Spleen (tissue), 11 donors: ENCODE data around the gene AQP3. TPM values are rescaled to one million over a fixed set of nuclear protein-coding genes. Genes with fewer than 3 reads are reported as not detected.
A peak's percentile ranks its signal among the peaks of the same experiment; 100 is the strongest.

ENCODE experiments used
- DNase-seq: peaks from one replicate; pipeline ENCODE4 v3.0.0-alpha.2; 2020
- H3K27ac ChIP-seq, 8 donors: fragments of 200-600 bp; sonication (generic) in 7 of 8; 1 replicate in 4 of 8; 2 replicates in 4 of 8; pipeline versions ENCODE4 v1.5.0 to v1.8.0; 2016 to 2021; ENCODE audit warnings: inconsistent platforms in 4 of 8, mild to moderate bottlenecking in 4 of 8, moderate library complexity in 1 of 8
- H3K27me3 ChIP-seq, 7 donors: fragments of 200-600 bp; sonication (generic) in 6 of 7; replicated peaks in 1 of 7; 1 replicate in 4 of 7; 2 replicates in 3 of 7; pipeline versions ENCODE4 v1.5.0 to v1.8.0; 2016 to 2021; ENCODE audit warnings: inconsistent platforms in 3 of 7, mild to moderate bottlenecking in 1 of 7
- H3K36me3 ChIP-seq, 6 donors: fragments of 200-600 bp; sonication (generic) in 5 of 6; 1 replicate in 4 of 6; 2 replicates in 2 of 6; pipeline versions ENCODE4 v1.5.0 to v1.8.0; 2016 to 2021; ENCODE audit warnings: inconsistent platforms in 2 of 6
- H3K4me1 ChIP-seq, 6 donors: fragments of 200-600 bp; sonication (generic) in 5 of 6; 1 replicate in 3 of 6; 2 replicates in 3 of 6; pipeline versions ENCODE4 v1.5.0 to v1.8.0; 2016 to 2021; ENCODE audit warnings: inconsistent platforms in 3 of 6
- H3K4me3 ChIP-seq, 8 donors: fragments of 200-600 bp; sonication (generic) in 7 of 8; 1 replicate in 4 of 8; 2 replicates in 4 of 8; pipeline versions ENCODE4 v1.5.0 to v1.8.0; 2016 to 2021; ENCODE audit warnings: inconsistent platforms in 4 of 8, mild to moderate bottlenecking in 4 of 8, moderate library complexity in 2 of 8
- H3K9me3 ChIP-seq, 8 donors: fragments of 200-600 bp; sonication (generic) in 7 of 8; 1 replicate in 4 of 8; 2 replicates in 4 of 8; pipeline versions ENCODE4 v1.5.0 to v1.8.0; 2016 to 2021; ENCODE audit warnings: inconsistent platforms in 4 of 8
- POLR2A ChIP-seq, 3 donors: fragments of 450-650 bp; IDR thresholded peaks; one replicate each; pipeline ENCODE4 v1.5.1; 2017; ENCODE audit warnings: antibody characterized with exemption in 3 of 3, mild to moderate bottlenecking in 1 of 3
- POLR2AphosphoS5 ChIP-seq, 3 donors: sonication (generic); formaldehyde crosslinking; IDR thresholded peaks; one replicate each; pipeline ENCODE4 v1.5.1; 2017; ENCODE audit warnings: antibody characterized with exemption in 3 of 3
- WGBS, 5 donors: extraction: QIAGEN DNeasy Blood & Tissue Kit in 3 of 5; methylation state at CpG; one replicate each; pipeline versions ENCODE4 v1.1.5 to v1.1.7; 2013 to 2018; 5-methylcytosine and 5-hydroxymethylcytosine counted together
- intact Hi-C: fragments of 100-400 bp; cut with DNase I; formaldehyde crosslinking; loops from one replicate; pipeline ENCODE4 v1.15.0; 2023; ENCODE audit warnings: low total_unique reads
- polyA plus RNA-seq, 3 donors: library from polyadenylated mRNA; stranded (reverse); fragments of 200-250 nt; gene quantifications; one replicate each; pipeline ENCODE4 v1.2.1, GENCODE V29; 2013
- total RNA-seq, 7 donors: library from RNA; depleted of rRNA in 3 of 7; stranded (reverse); fragments of >200 nt in 3 of 7; fragmentation: NEBNext Ultra II Directional in 4 of 7; extraction: Animal tissue kit (Norgen Biotek cat#: 25700) in 4 of 7; gene quantifications; one replicate each; pipeline versions ENCODE4 v1.1.0 to v1.2.1, GENCODE V29; 2016 to 2021
- TF ChIP-seq, protein P1 (sequence below), 11 experiments: fragments of 200-600 bp in 7 of 11; fragments of 450-650 bp in 4 of 11; sonication (generic) in 4 of 11; IDR thresholded peaks in 8 of 11; conservative IDR thresholded peaks in 3 of 11; 1 replicate in 7 of 11; 2 replicates in 4 of 11; pipeline versions ENCODE4 v1.4.0 to v1.8.0; 2016 to 2021; ENCODE audit warnings: antibody characterized with exemption in 11 of 11, inconsistent platforms in 4 of 11, mild to moderate bottlenecking in 1 of 11
- donor health status: healthy with polysubstance abuse.
- donor health status: DM: no; HTN: no; CAD: no; lungs with moderate emphysema.
- donor health status: DM: no; HTN: no; CAD: no.
- donor health status: Bipolar disorder and iron deficiency.
- donor health status: healthy.
- donor health status: DM: no; HTN: no; CAD: no.
- donor health status: DM: yes; HTN: yes; CAD: no.

AQP3 gene
- total and polyA plus RNA-seq, 10 donors: 5.0 to 251 (median 90.7) TPM

DNA sequence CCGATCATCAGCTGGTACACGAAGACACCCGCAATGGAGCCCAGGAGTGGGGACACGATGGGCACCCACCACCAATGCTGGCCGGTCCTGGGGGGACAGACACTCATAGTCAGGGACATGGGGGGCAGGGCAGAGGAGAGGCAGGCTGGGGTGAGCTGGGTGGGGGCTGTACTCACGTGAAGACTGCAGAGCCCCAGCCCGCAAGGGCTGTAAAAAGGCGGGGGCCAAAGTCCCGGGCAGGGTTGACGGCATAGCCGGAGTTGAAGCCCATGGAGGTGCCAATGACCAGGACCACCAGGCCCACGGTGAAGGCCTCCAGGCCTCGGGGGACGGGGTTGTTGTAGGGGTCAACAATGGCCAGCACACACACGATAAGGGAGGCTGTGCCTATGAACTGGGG lies 5.3 kb downstream of the AQP3 start:
- H3K9me3 ChIP-seq: no peaks in the 10 kb centered on the region
- H3K27ac ChIP-seq: peak overlapping the region in 3 of 8 donors; percentile 33 to 90 (median 89)
- WGBS, 5 donors: 90 to 95% (median 94%) methylated on average over 15 of the region's 15 CpGs
- H3K36me3 ChIP-seq: peaks cover 0 to 37% (median 11%) of the 10 kb centered on the region in 6 donors
- H3K4me1 ChIP-seq: peaks cover 11 to 85% (median 48%) of the 10 kb centered on the region in 6 donors
- intact Hi-C loops: no loop called here
- TF ChIP-seq, protein P1, sequence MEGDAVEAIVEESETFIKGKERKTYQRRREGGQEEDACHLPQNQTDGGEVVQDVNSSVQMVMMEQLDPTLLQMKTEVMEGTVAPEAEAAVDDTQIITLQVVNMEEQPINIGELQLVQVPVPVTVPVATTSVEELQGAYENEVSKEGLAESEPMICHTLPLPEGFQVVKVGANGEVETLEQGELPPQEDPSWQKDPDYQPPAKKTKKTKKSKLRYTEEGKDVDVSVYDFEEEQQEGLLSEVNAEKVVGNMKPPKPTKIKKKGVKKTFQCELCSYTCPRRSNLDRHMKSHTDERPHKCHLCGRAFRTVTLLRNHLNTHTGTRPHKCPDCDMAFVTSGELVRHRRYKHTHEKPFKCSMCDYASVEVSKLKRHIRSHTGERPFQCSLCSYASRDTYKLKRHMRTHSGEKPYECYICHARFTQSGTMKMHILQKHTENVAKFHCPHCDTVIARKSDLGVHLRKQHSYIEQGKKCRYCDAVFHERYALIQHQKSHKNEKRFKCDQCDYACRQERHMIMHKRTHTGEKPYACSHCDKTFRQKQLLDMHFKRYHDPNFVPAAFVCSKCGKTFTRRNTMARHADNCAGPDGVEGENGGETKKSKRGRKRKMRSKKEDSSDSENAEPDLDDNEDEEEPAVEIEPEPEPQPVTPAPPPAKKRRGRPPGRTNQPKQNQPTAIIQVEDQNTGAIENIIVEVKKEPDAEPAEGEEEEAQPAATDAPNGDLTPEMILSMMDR (IDR thresholded peaks at IDR 0.05 in 8 of 11, conservative IDR thresholded peaks at IDR 0.05 in 3 of 11): no peak
- TF ChIP-seq POLR2A (IDR thresholded peaks at IDR 0.05): no peak
- no peak for TF ChIP-seq POLR2AphosphoS5 (IDR thresholded peaks at IDR 0.05)
- H3K4me3 ChIP-seq: no peak overlapping the region
- no peak for DNase-seq
- peaks cover 0 to 3% (median 0%) of the 10 kb centered on the region in 7 donors for H3K27me3 ChIP-seq

DNA sequence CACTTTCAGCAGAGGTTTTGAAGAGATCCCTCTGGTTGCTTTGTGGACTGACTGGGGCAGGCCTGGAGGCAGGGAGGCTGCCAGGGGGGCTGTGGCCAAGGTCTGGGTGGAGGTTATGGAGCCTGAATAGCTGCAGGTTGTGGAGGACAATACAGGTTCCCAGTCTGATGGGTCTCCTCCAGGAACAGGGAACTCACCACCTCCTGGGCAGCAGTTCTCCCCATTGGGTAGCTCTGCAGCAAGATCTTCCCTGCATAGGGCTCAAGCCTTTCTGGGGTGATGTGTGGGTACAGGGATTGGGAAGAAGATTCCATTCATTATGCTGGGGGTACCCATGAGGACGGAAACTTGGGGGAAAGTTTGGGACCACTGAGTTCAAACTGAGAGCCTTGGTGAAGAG lies 6.8 kb downstream of the AQP3 start:
- Histone ChIP-seq H3K27me3 (no peaks in the 10 kb centered on the region), H3K4me3 (no peak overlapping the region), H3K27ac (peak overlapping the region in 6 of 8 donors; percentile 1 to 81 (median 68)), H3K36me3 (peaks cover 0 to 37% (median 11%) of the 10 kb centered on the region in 6 donors), H3K4me1 (peaks cover 4 to 85% (median 39%) of the 10 kb centered on the region in 6 donors), H3K9me3 (no peaks in the 10 kb centered on the region)
- WGBS, 5 donors: 86 to 100% (median 91%) methylated on average over 1 of the region's 1 CpG
- intact Hi-C loops: no loop called here
- no peak for DNase-seq
- TF ChIP-seq, protein P1 (IDR thresholded peaks at IDR 0.05 in 8 of 11, conservative IDR thresholded peaks at IDR 0.05 in 3 of 11): no peak
- TF ChIP-seq POLR2AphosphoS5 (IDR thresholded peaks at IDR 0.05): no peak
- TF ChIP-seq POLR2A (IDR thresholded peaks at IDR 0.05): no peak

DNA sequence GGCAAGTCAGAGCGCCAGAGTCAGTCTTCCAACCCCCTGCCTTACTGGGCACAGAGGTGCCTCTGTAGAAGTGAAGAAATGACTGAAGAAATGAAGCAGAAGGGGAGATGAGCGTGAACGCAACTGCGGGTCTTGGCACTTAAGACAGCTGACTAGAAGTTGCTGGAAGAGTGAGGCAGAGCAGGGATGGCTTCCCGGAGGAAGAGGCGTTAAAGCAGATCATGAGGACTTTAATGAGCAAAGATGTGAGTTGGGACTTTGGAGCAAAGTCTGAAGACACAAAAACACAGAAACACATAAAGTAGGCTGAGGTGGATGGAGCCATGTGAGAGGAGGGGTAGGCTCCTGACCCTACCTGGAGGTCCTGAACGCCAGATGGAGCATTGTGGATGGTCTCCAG lies 7.2 kb downstream of the AQP3 start:
- WGBS, 5 donors: 89 to 96% (median 91%) methylated on average over 7 of the region's 7 CpGs
- intact Hi-C loops: no loop called here

DNA sequence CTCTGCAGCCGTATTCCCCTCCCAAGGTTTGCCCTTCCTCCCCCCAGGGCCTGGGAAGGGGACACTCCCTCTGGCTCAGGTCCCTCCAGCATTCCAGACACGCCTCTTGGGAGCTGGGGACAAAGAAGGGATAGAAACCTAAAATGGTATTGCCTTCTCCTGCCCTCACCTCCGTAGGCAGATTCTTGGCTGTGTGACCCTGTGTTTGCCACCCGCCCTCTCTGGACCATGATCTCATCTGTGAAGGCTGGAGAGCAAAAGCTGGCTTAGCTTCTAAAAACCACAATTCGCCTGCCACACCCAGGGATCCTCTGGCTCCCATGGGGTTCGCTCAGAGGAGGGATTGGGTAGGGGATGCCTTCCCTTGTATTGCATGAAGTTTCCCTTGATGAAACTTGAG lies 7.7 kb downstream of the AQP3 start:
- intact Hi-C loops: no loop called here
- Histone ChIP-seq H3K4me1 (peaks cover 3 to 77% (median 34%) of the 10 kb centered on the region in 6 donors), H3K9me3 (no peaks in the 10 kb centered on the region), H3K27me3 (no peaks in the 10 kb centered on the region), H3K27ac (peak overlapping the region; percentile 1 to 81 (median 67)), H3K36me3 (peaks cover 0 to 37% (median 11%) of the 10 kb centered on the region in 6 donors), H3K4me3 (no peak overlapping the region)
- TF ChIP-seq POLR2A (IDR thresholded peaks at IDR 0.05): no peak
- TF ChIP-seq POLR2AphosphoS5 (IDR thresholded peaks at IDR 0.05): peak in 1 of 3 donors; percentile 7
- 53 to 76% (median 68%) methylated on average over 6 of the region's 6 CpGs for WGBS, 5 donors
- DNase-seq: no peak

More for the DNA sequence above, 7.2 kb downstream of the AQP3 start:
- Histone ChIP-seq H3K27ac (peak overlapping the region in 7 of 8 donors; percentile 1 to 81 (median 67)), H3K36me3 (peaks cover 0 to 37% (median 11%) of the 10 kb centered on the region in 6 donors), H3K9me3 (no peaks in the 10 kb centered on the region), H3K4me1 (peaks cover 4 to 81% (median 35%) of the 10 kb centered on the region in 6 donors), H3K27me3 (no peaks in the 10 kb centered on the region), H3K4me3 (no peak overlapping the region)
- no peak for DNase-seq
- TF ChIP-seq, protein P1 (IDR thresholded peaks at IDR 0.05 in 8 of 11, conservative IDR thresholded peaks at IDR 0.05 in 3 of 11): no peak
- no peak for TF ChIP-seq POLR2AphosphoS5 (IDR thresholded peaks at IDR 0.05)
- TF ChIP-seq POLR2A (IDR thresholded peaks at IDR 0.05): no peak
